Effector memory CD4-positive, alpha-beta T cell (primary cell): ENCODE results near the gene TNFSF13.

ENCODE experiments used
- DNase-seq, 3 donors: peaks; one replicate each; pipeline ENCODE4 v3.0.0-alpha.2; 2020
- H3K27ac ChIP-seq: 2 replicates; pipeline ENCODE4 v1.7.0; 2013; ENCODE audit warnings: mild to moderate bottlenecking, low read length, moderate library complexity; ENCODE audit not compliant: insufficient read depth, poor library complexity, severe bottlenecking
- H3K27me3 ChIP-seq: replicated peaks from 2 replicates; pipeline ENCODE4 v1.7.0; 2013; ENCODE audit warnings: mild to moderate bottlenecking, low read length; ENCODE audit not compliant: insufficient read depth, control insufficient read depth, poor library complexity, severe bottlenecking
- H3K36me3 ChIP-seq: 2 replicates; pipeline ENCODE4 v1.7.0; 2013; ENCODE audit warnings: mild to moderate bottlenecking, low read length, moderate library complexity; ENCODE audit not compliant: control insufficient read depth, insufficient read depth
- H3K4me1 ChIP-seq: 2 replicates; pipeline ENCODE4 v1.7.0; 2013; ENCODE audit warnings: low read length, mild to moderate bottlenecking; ENCODE audit not compliant: control insufficient read depth, insufficient read depth, poor library complexity, severe bottlenecking
- H3K4me3 ChIP-seq: 2 replicates; pipeline ENCODE4 v1.7.0; 2013; ENCODE audit warnings: low read length, low read depth, mild to moderate bottlenecking; ENCODE audit not compliant: insufficient read depth, poor library complexity, severe bottlenecking
- H3K9me3 ChIP-seq: 2 replicates; pipeline ENCODE4 v1.7.0; 2013; ENCODE audit warnings: mild to moderate bottlenecking, low read length, moderate library complexity; ENCODE audit not compliant: control insufficient read depth

Gene TNFSF13

DNA sequence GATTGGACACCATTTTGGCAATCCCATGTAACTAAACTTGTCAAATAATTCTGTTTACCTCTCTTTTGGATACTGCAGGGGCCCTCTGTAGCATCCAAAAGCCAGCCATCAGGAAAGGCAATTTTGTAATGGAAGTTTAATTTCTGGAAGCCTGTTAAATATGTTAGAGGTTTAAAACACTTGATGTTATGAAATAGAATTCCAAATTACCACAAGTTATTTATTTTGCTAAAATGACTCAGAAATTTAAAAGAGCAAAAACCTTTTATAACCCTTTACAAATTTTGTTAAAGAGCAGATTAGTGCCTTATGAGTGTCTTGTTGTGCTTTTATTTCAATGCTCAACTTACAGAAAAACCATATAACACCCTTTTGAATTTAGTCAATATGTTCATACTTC lies 29.7 kb upstream of the TNFSF13 start:
- no peaks in the 10 kb centered on the region for H3K36me3 ChIP-seq
- H3K4me1 ChIP-seq, result no peaks in the 10 kb centered on the region
- H3K27me3 ChIP-seq, result no peaks in the 10 kb centered on the region
- DNase-seq, result no peak
- no peak overlapping the region for H3K4me3 ChIP-seq
- no peaks in the 10 kb centered on the region for H3K9me3 ChIP-seq
- no peak overlapping the region for H3K27ac ChIP-seq

DNA sequence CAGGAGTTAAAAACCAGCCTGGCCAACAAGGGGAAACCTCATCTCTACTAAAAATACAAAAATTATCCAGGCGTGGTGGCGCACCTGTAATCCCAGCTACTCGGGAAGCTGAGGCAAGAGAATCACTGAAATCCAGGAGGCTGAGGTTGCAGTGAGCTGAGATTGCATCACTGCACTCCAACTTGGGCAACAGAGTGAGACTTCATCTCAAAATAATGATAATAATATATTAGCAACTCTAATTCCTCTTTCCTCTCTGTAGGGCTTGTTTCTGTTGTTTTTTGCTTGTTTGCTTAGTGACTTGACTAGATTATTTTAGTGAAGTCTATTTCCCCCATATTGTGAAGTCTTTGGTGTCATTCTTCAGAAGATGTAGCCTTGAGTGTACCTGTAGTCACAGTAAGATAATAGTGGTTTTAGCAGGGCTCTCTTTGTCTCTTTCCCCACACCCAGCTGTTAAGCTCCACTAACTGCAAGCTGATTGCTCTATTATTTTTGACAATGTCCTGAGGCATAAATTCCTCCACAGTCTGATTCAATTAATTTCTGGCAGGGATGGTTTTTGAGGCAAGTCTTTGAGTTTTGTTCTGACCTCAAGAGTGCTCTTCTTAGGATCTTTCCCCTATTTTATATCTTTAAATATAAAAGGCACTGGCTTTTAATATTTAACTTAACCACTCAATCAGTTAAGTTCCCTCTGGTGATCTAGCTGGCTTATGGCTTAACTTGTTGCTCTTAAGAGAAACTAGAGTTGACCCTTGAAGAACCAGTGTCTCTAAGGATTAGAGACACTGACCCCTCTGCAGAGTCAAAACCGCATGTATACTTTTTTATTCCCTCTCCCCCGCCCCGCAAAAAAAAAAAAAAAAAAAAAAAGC lies 28.3 kb upstream of the TNFSF13 start:
- Histone ChIP-seq H3K4me3 (no peak overlapping the region), H3K4me1 (no peaks in the 10 kb centered on the region), H3K36me3 (no peaks in the 10 kb centered on the region), H3K27me3 (no peaks in the 10 kb centered on the region), H3K9me3 (no peaks in the 10 kb centered on the region), H3K27ac (no peak overlapping the region)
- no peak for DNase-seq

DNA sequence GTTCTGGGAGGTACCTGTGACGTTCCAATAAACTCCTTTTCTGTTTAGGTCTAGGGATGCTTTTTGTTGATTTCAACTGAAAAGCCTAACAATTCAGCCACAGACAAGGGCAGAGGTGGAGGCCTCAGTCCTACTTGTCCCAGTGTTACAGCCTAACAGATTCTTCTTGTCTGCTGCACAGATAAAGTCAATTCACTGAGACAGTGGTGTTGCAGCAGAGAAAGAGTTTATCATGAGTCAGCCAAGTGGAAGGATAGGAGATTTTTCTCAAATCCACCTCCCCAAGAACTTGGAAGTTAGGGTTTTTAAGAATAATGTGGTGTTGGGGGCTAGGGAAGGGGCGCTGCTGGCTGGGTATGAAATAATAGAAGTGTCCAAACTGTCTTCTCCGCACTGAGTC lies 20.5 kb upstream of the TNFSF13 start:
- Histone ChIP-seq H3K4me1 (no peaks in the 10 kb centered on the region), H3K4me3 (no peak overlapping the region), H3K36me3 (no peaks in the 10 kb centered on the region), H3K27ac (no peak overlapping the region), H3K9me3 (no peaks in the 10 kb centered on the region), H3K27me3 (no peaks in the 10 kb centered on the region)
- no peak for DNase-seq

DNA sequence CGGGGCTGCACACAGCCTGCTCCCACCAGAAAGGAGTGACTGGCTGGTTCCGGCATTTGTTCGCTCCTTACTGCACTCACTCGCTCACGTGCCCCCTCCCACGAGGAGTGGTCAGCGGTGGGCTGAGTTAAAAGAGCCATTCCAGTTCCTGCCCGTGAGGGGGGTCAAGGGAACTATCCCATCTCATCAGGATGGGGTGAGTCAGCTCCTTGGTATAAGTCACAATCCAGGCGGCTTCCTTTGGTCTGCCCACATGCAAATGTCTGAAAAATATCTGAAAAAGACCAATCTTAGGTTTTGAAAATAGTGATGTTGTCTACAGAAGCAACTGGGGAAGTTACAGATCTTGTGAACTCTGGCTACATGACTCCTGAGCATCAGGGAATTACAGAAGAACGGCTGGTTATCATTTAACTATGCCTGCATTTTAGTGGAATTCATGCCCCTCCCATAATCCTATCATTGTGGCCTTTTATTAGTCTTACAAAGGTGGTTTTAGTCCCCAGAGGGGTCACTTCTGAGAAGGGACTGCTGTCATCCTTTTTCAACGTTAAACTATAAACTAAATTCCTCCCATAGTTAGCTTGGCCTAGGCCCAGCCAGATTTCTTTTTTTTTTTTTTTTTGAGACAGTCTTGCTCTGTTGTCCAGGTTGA lies 19.5 kb upstream of the TNFSF13 start:
- H3K36me3 ChIP-seq, result no peaks in the 10 kb centered on the region
- H3K4me1 ChIP-seq, result no peaks in the 10 kb centered on the region
- no peak for DNase-seq
- no peak overlapping the region for H3K27ac ChIP-seq
- no peaks in the 10 kb centered on the region for H3K27me3 ChIP-seq
- no peaks in the 10 kb centered on the region for H3K9me3 ChIP-seq
- no peak overlapping the region for H3K4me3 ChIP-seq

DNA sequence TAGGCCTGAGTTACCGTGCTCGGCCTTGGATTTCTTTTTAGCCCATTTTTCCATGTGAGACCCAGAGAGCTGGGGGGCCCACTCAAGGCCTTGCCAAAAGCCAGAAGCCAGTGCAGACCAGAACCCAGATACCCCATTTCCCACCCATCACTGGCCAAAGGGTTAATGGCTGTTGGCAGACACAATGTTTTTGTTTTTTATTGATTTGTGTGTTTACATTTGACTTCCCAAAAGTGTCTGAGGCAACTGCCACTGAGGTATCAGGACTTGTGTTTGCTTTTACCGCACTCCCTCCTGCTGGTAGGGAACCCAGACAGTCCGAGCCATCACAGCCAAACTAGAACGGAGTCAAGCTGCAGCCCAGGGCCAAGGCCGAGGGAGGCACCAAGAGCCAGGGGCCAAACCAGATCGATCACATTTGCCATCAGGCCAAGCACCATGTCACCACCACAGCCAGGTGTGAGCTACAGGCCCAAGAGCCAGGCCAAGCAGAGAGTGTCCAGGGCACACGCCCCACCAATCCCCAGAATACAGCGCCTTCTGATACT lies 17.4 kb upstream of the TNFSF13 start:
- DNase-seq, result no peak
- Histone ChIP-seq H3K4me1 (no peaks in the 10 kb centered on the region), H3K27ac (no peak overlapping the region), H3K4me3 (no peak overlapping the region), H3K9me3 (no peaks in the 10 kb centered on the region), H3K27me3 (no peaks in the 10 kb centered on the region), H3K36me3 (no peaks in the 10 kb centered on the region)

DNA sequence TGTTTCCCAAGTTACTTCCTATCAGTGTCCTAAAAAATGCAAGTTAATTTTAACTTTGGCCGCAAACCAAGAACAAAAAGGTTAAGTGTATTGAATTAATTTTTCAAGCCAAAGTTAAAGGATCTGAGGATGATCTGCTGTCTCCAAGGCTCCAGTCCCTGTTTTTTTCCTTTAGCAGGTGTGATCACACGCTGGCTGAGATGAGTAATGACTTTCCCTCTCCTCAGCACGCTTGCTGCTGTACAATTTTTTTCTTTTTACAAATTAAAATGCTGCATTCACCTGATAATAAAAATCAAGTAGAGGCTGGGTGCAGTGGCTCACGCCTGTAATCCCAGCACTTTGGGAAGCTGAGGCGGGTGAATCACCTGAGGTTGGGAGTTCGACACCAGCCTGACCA lies 13.6 kb upstream of the TNFSF13 start:
- no peaks in the 10 kb centered on the region for H3K36me3 ChIP-seq
- no peak for DNase-seq

DNA sequence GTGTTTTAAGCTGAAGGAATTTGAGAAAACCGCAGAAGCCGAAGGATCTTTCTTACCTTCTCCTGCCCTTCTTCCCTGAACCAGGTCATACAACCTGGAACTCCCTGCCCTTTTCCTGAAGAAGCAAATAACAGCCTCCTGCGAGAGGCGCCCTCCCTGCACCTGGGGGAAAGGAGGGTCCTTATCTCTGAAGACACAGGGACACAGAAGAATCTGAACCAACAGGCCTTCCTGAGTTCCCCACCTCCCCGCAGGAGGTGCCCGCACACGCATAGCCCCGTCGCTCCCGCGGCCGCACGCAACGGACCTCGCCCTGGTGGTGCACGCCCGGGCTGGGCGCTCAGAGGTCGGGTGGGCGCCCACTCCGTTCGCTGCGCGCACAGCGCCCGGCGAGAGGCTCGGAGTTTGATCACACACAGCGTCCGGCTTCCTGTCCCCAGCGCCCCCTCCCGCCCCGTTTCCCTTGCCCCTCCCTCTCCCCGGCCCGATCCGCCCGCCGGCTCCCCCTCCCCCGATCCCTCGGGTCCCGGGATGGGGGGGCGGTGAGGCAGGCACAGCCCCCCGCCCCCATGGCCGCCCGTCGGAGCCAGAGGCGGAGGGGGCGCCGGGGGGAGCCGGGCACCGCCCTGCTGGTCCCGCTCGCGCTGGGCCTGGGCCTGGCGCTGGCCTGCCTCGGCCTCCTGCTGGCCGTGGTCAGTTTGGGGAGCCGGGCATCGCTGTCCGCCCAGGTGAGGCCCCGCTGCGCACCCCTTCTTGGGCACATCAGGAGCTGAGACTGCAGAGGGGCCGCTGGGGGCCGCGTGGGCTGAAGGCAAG lies 9.8 kb upstream of the TNFSF13 start, which contains the start of gene TNFSF12:
Gene TNFSF12, plus strand, starts transcription at position 474 of the 816 bp plus-strand sequence. Its CDS starts 96 bp downstream, at position 570.
- peaks cover 45% of the 10 kb centered on the region for H3K4me1 ChIP-seq
- DNase-seq, result peak; percentile 33 to 43 (median 33)

More for the DNA sequence above, 13.6 kb upstream of the TNFSF13 start:
- Histone ChIP-seq H3K4me1 (peaks cover 16% of the 10 kb centered on the region), H3K9me3 (no peaks in the 10 kb centered on the region), H3K27ac (no peak overlapping the region), H3K4me3 (no peak overlapping the region), H3K27me3 (no peaks in the 10 kb centered on the region)

DNA sequence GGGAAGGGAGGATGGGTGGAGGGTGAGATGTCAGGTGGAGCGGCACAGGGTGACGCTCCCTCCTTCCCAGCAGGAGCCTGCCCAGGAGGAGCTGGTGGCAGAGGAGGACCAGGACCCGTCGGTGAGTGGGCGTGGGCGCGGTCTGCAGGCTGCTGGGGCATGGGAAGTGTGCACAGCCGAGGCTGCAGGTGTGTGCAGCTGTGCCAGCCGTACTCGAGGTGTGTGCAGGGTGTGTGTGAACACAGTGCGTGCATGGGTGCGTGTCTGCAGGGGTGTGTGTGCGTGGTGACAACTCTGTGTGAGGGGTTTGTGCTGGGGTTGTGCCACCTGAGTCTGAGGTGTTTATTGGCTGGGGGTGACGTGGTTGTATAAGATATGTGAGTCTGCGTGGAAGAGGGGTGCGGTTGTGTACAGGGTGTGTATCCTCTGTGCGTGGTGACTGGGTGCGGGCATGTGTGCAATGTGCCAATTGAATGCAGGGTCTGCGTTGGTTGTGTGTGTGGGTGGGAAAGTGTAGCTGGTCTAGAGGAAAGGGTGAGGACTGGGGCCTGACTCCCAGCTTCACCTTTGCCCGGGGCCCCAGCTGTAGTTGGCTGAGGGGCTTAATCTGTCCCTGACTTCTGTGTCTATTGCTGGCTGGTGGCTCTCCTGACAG lies 9.0 kb upstream of the TNFSF13 start:
- DNase-seq, result peak in 1 of 3 donors; percentile 16
- no peaks in the 10 kb centered on the region for H3K36me3 ChIP-seq

More for the DNA sequence above, 9.8 kb upstream of the TNFSF13 start, which contains the start of gene TNFSF12:
- Histone ChIP-seq H3K27ac (peak within 1 kb of the TSS; percentile 78), H3K27me3 (no peaks in the 10 kb centered on the region), H3K4me3 (peak within 1 kb of the TSS; percentile 80), H3K36me3 (no peaks in the 10 kb centered on the region), H3K9me3 (no peaks in the 10 kb centered on the region)

DNA sequence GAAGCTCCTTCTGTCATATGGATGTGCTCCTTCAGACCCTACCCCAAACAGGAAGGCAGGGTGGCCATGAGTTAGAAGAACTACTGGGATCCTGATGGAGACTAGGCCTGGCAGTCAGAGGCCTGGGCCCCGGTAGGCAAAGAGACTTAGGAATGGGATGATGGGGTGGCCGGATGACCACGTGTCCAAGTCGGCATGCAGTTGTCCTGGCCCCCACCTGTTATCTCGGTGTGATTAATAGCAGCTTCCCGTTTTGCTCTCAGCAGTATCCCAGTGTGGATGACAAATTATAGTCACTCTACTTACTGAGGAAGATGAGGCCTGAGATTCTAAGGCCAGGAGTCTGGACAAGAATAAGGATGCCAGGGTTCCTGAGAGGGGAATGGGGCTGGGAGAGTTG lies 8.2 kb upstream of the TNFSF13 start:
- Histone ChIP-seq H3K9me3 (no peaks in the 10 kb centered on the region), H3K4me1 (peaks cover 50% of the 10 kb centered on the region), H3K27me3 (no peaks in the 10 kb centered on the region), H3K27ac (peak overlapping the region; percentile 78), H3K36me3 (no peaks in the 10 kb centered on the region), H3K4me3 (no peak overlapping the region)
- DNase-seq, result no peak

More for the DNA sequence above, 9.0 kb upstream of the TNFSF13 start:
- H3K4me3 ChIP-seq, result peak overlapping the region; percentile 80
- H3K4me1 ChIP-seq, result peaks cover 50% of the 10 kb centered on the region
- no peaks in the 10 kb centered on the region for H3K27me3 ChIP-seq
- H3K9me3 ChIP-seq, result no peaks in the 10 kb centered on the region
- peak overlapping the region; percentile 78 for H3K27ac ChIP-seq
